IMR-90 (cell line): ENCODE results near the gene SLC13A5. TPM values are rescaled to one million over a fixed set of nuclear protein-coding genes. Genes with fewer than 3 reads are reported as not detected.

Experiments used
- ATAC-seq: fragments of 200-7000 bp; cut with Tn5 transposase; 2 replicates; pipeline ENCODE4 v1.9.1; 2020; ENCODE audit warnings: low read depth, mild to moderate bottlenecking, moderate library complexity
- BruUV-seq: library from RNA; stranded (reverse); fragments of 400-500 nt; replicated peaks from 2 replicates; lab custom pipeline; 2021; lab: Mats Ljungman, UMichigan
- CTCF ChIA-PET: fragments of 300-600 bp; formaldehyde crosslinking; extraction: SDS; loops from one replicate; lab custom pipeline; 2021; ENCODE audit warnings: antibody characterized with exemption; lab: Yijun Ruan, JAX
- POLR2A ChIA-PET: fragments of 300-600 bp; sonication (Branson Sonifier 250); formaldehyde crosslinking; loops from one replicate; lab custom pipeline; 2022; ENCODE audit warnings: antibody characterized with exemption; ENCODE audit not compliant: unreplicated experiment; lab: Charles Lee
- DNase-seq: peaks from one replicate; pipeline ENCODE4 v3.0.0; 2013
- H2AFZ ChIP-seq: replicated peaks from 2 replicates; pipeline ENCODE3; 2013; ENCODE audit warnings: low read length, mild to moderate bottlenecking; ENCODE audit not compliant: poor library complexity
- H2AK5ac ChIP-seq: 2 replicates; pipeline ENCODE4 v1.6.1; 2013; ENCODE audit warnings: low read depth, low read length, inconsistent platforms
- H2AK9ac ChIP-seq: replicated peaks from 2 replicates; pipeline ENCODE3; 2013; ENCODE audit warnings: mild to moderate bottlenecking, low read depth, low read length, moderate library complexity; ENCODE audit not compliant: poor library complexity
- H2BK120ac ChIP-seq: 2 replicates; pipeline ENCODE4 v1.6.1; 2013; ENCODE audit warnings: low read depth, low read length, inconsistent platforms
- H2BK15ac ChIP-seq: 3 replicates; pipeline ENCODE4 v1.6.1; 2013; ENCODE audit warnings: low read depth, low read length, inconsistent platforms
- H2BK20ac ChIP-seq: 2 replicates; pipeline ENCODE4 v1.6.1; 2013; ENCODE audit warnings: low read depth, mild to moderate bottlenecking, inconsistent platforms, low read length, moderate library complexity
- H2BK5ac ChIP-seq: 2 replicates; pipeline ENCODE4 v1.6.1; 2013; ENCODE audit warnings: mild to moderate bottlenecking, low read depth, low read length, inconsistent platforms; ENCODE audit not compliant: poor library complexity, severe bottlenecking
- H3K14ac ChIP-seq: replicated peaks from 2 replicates; pipeline ENCODE4 v1.6.1; 2013; ENCODE audit warnings: low read depth, low read length, inconsistent platforms
- H3K18ac ChIP-seq: 2 replicates; pipeline ENCODE4 v1.6.1; 2013; ENCODE audit warnings: low read depth, low read length, control low read depth
- H3K23ac ChIP-seq: 2 replicates; pipeline ENCODE4 v1.6.1; 2013; ENCODE audit warnings: low read depth, low read length, inconsistent platforms
- H3K27ac ChIP-seq: 2 replicates; pipeline ENCODE4 v1.5.1; 2013; ENCODE audit warnings: mild to moderate bottlenecking, control low read depth, low read length; ENCODE audit not compliant: insufficient read depth
- H3K27me3 ChIP-seq: 2 replicates; pipeline ENCODE4 v1.6.1; 2013; ENCODE audit warnings: low read length; ENCODE audit not compliant: control insufficient read depth, insufficient read depth
- H3K36me3 ChIP-seq: 2 replicates; pipeline ENCODE4 v1.6.1; 2013; ENCODE audit warnings: low read length, mixed read lengths; ENCODE audit not compliant: control insufficient read depth, insufficient read depth
- H3K4ac ChIP-seq: 2 replicates; pipeline ENCODE4 v1.6.1; 2013; ENCODE audit warnings: low read depth, low read length, inconsistent platforms
- H3K4me1 ChIP-seq: 2 replicates; pipeline ENCODE4 v1.6.1; 2013; ENCODE audit warnings: low read length, mixed read lengths; ENCODE audit not compliant: control insufficient read depth, insufficient read depth
- H3K4me2 ChIP-seq: 2 replicates; pipeline ENCODE4 v1.6.1; 2013; ENCODE audit warnings: low read depth, mild to moderate bottlenecking, control low read depth, low read length, moderate library complexity
- H3K4me3 ChIP-seq: 2 replicates; pipeline ENCODE4 v1.5.1; 2013; ENCODE audit warnings: low read depth, mild to moderate bottlenecking, control low read depth, low read length, moderate library complexity; ENCODE audit not compliant: insufficient read depth
- H3K56ac ChIP-seq: 2 replicates; pipeline ENCODE4 v1.6.1; 2013; ENCODE audit warnings: low read length, inconsistent platforms; ENCODE audit not compliant: insufficient read depth; ENCODE audit errors: extremely low read depth
- H3K79me1 ChIP-seq, 2 experiments: 2 replicates each; pipeline ENCODE4 v1.6.1; 2013; ENCODE audit warnings: low read length in 2 of 2, inconsistent platforms in 1 of 2, low read depth in 1 of 2
- H3K9ac ChIP-seq: 2 replicates; pipeline ENCODE4 v1.6.1; 2013; ENCODE audit warnings: low read depth, low read length, control low read depth
- H3K9me1 ChIP-seq: 2 replicates; pipeline ENCODE4 v1.6.1; 2013; ENCODE audit warnings: low read length, inconsistent platforms; ENCODE audit not compliant: insufficient read depth
- H3K9me3 ChIP-seq: 2 replicates; pipeline ENCODE4 v1.6.1; 2013; ENCODE audit warnings: low read length; ENCODE audit not compliant: control insufficient read depth, insufficient read depth
- H4K20me1 ChIP-seq: 2 replicates; pipeline ENCODE4 v1.6.1; 2013; ENCODE audit warnings: low read length, inconsistent platforms; ENCODE audit not compliant: insufficient read depth
- H4K5ac ChIP-seq: 2 replicates; pipeline ENCODE4 v1.6.1; 2013; ENCODE audit warnings: mild to moderate bottlenecking, low read depth, low read length, control low read depth
- H4K8ac ChIP-seq, 2 experiments: 2 replicates each; pipeline ENCODE4 v1.6.1; 2013; ENCODE audit warnings: low read depth in 2 of 2, low read length in 2 of 2, control low read depth in 1 of 2, inconsistent platforms in 1 of 2
- H4K91ac ChIP-seq: 2 replicates; pipeline ENCODE4 v1.6.1; 2013; ENCODE audit warnings: low read depth, low read length, inconsistent platforms; ENCODE audit not compliant: insufficient read depth
- MAFK ChIP-seq: IDR thresholded peaks from 2 replicates; pipeline ENCODE4 v1.6.1; 2012; ENCODE audit warnings: low read depth, low read length, improper control_type of control experiment
- WGBS, 2 experiments: methylation state at CpG; one replicate each; pipeline versions ENCODE4 v1.1.5 to v1.1.7; 2013; ENCODE audit warnings: missing lambda C conversion rate in 2 of 2; ENCODE audit not compliant: insufficient read length in 1 of 2; ENCODE audit errors: extremely low coverage in 2 of 2; 5-methylcytosine and 5-hydroxymethylcytosine counted together
- dilution Hi-C: fragments of 300-500 bp; cut with HindIII; formaldehyde crosslinking; loops from one replicate; pipeline ENCODE4 v1.14.3; 2018; ENCODE audit warnings: low sequenced_read_pairs; ENCODE audit not compliant: unreplicated experiment
- in situ Hi-C: fragments of 300-500 bp; cut with MboI; formaldehyde crosslinking; loops from 3 replicates; pipeline ENCODE4 v1.14.3; 2019; ENCODE audit warnings: low sequenced_read_pairs, inconsistent platforms, mixed read lengths
- intact Hi-C: fragments of 100-400 bp; cut with micrococcal nuclease; formaldehyde crosslinking; loops from 2 replicates; pipeline ENCODE4 v1.10.0; 2022
- polyA plus RNA-seq, 3 experiments: library from polyadenylated mRNA; depleted of rRNA; stranded (reverse); fragments of >200 nt; gene quantifications; 2 replicates each; pipeline ENCODE4 v1.2.3, GENCODE V29; 2012; ENCODE audit warnings: low replicate concordance in 1 of 3
- total RNA-seq: library from RNA; depleted of rRNA; stranded (reverse); fragments of >200 nt; gene quantifications from 2 replicates; pipeline ENCODE4 v1.2.3, GENCODE V29; 2012

Gene SLC13A5
- total and polyA plus RNA-seq, 2 of the 4 experiments (the other 2 are of a cell fraction): not detected

GRCh38 chr17:6688944-6689343, 24.2 kb downstream of the SLC13A5 start:
- ATAC-seq (no peak), DNase-seq (no peak)
- Histone ChIP-seq H3K9ac (no peak overlapping the region), H4K5ac (no peak overlapping the region), H4K20me1 (no peaks in the 10 kb centered on the region), H2AK9ac (no peak overlapping the region), H2AFZ (no peak overlapping the region), H2BK20ac (no peak overlapping the region), H2BK5ac (no peak overlapping the region), H3K36me3 (no peaks in the 10 kb centered on the region), H3K56ac (no peak overlapping the region), H2BK15ac (no peak overlapping the region), H3K27ac (no peak overlapping the region), H3K79me1 (no peaks in the 10 kb centered on the region), H3K14ac (no peak overlapping the region), H3K4ac (no peak overlapping the region), H3K27me3 (peaks cover 8% of the 10 kb centered on the region), H2BK120ac (no peak overlapping the region), H3K4me1 (no peaks in the 10 kb centered on the region), H3K23ac (no peak overlapping the region), H3K18ac (no peak overlapping the region), H4K8ac (no peak overlapping the region), H2AK5ac (no peak overlapping the region), H3K9me1 (no peaks in the 10 kb centered on the region), H3K4me2 (no peak overlapping the region), H3K4me3 (no peak overlapping the region), H4K91ac (no peak overlapping the region), H3K9me3 (no peaks in the 10 kb centered on the region)
- WGBS, 2 experiments: no CpG with 5 or more reads among the region's 9 CpGs
- TF ChIP-seq MAFK: no peak
- in situ Hi-C loops: no loop called here
- ChIA-PET CTCF (no interaction called here), POLR2A (no interaction called here)
- intact Hi-C loops: no loop called here
- dilution Hi-C loops: no loop called here
- BruUV-seq: no TSS peak
